GM21423 (cell line): ENCODE data around the gene DEPP1.
"Not testable (repeated sequence)": the region's sequence is repeated elsewhere in the genome, so short reads cannot be mapped to it uniquely, and the experiment has no call there.

ENCODE experiments used
- ATAC-seq: cut with Tn5 transposase; IDR thresholded peaks from one replicate; pipeline ENCODE4 v1.9.1; 2021; ENCODE audit warnings: mild to moderate bottlenecking, moderate library complexity; ENCODE audit not compliant: unreplicated experiment

Gene DEPP1

GRCh38 chr10:44978570-44979280, at the start of gene DEPP1:
Gene DEPP1 (minus strand): TSS chr10:44978809. CDS start chr10:44978030, 779 bp downstream.
- peak; percentile 28 for ATAC-seq

GRCh38 chr10:45023426-45023825, 44.8 kb upstream of the DEPP1 start:
- ATAC-seq: no peak

GRCh38 chr10:45015590-45015989, 37.0 kb upstream of the DEPP1 start:
- no peak for ATAC-seq

- not testable (repeated sequence) for ATAC-seq
Measured at GRCh38 chr10:45014557-45014956, 35.9 kb upstream of the DEPP1 start.

- peak; percentile 72 for ATAC-seq
Measured at GRCh38 chr10:45008524-45009161, 30.0 kb upstream of the DEPP1 start.

- ATAC-seq: no peak
Measured at GRCh38 chr10:45006276-45007030, 27.8 kb upstream of the DEPP1 start.

- ATAC-seq: no peak
Measured at GRCh38 chr10:45005284-45005683, 26.7 kb upstream of the DEPP1 start.

- ATAC-seq: no peak
Measured at GRCh38 chr10:45004661-45005060, 26.1 kb upstream of the DEPP1 start.

GRCh38 chr10:45003432-45004000, 24.9 kb upstream of the DEPP1 start:
- ATAC-seq: no peak

- peak; percentile 70 for ATAC-seq
Measured at GRCh38 chr10:45001381-45002148, 23.0 kb upstream of the DEPP1 start.

GRCh38 chr10:45000752-45001380, 22.3 kb upstream of the DEPP1 start, which contains the start of gene ZNF22:
Gene ZNF22 (plus strand): TSS chr10:45000923. CDS start chr10:45003369, 2,446 bp downstream.
- peak; percentile 68 for ATAC-seq

- no peak for ATAC-seq
Measured at GRCh38 chr10:45000138-45000751, 21.6 kb upstream of the DEPP1 start.

- no peak for ATAC-seq
Measured at GRCh38 chr10:44998146-44998631, 19.6 kb upstream of the DEPP1 start.

- ATAC-seq: no peak
Measured at GRCh38 chr10:44997105-44997748, 18.6 kb upstream of the DEPP1 start.

GRCh38 chr10:44995914-44996669, 17.5 kb upstream of the DEPP1 start:
- ATAC-seq: no peak

- ATAC-seq: no peak
Measured at GRCh38 chr10:44995581-44995913, 16.9 kb upstream of the DEPP1 start.

- no peak for ATAC-seq
Measured at GRCh38 chr10:44994752-44995530, 16.3 kb upstream of the DEPP1 start.
